OCI-LY7 (cell line): ENCODE measurements around the gene TRAF2. TPM values are rescaled to one million over a fixed set of nuclear protein-coding genes. Genes with fewer than 3 reads are reported as not detected.

Experiments
- BruUV-seq: library from RNA; stranded (reverse); fragments of 400-500 nt; replicated peaks from 2 replicates; lab custom pipeline; 2021; lab: Mats Ljungman, UMichigan
- CTCF ChIA-PET: fragments of 300-600 bp; sonication (Branson Sonifier 250); formaldehyde crosslinking; loops from one replicate; lab custom pipeline; 2022; ENCODE audit warnings: antibody characterized with exemption; ENCODE audit not compliant: unreplicated experiment; lab: Charles Lee
- POLR2A ChIA-PET: fragments of 300-600 bp; sonication (Branson Sonifier 250); formaldehyde crosslinking; loops from one replicate; lab custom pipeline; 2022; ENCODE audit warnings: antibody characterized with exemption; lab: Charles Lee
- DNase-seq: peaks from one replicate; pipeline ENCODE4 v3.0.0-alpha.2; 2015; ENCODE audit warnings: low spot score
- H2AFZ ChIP-seq: fragments of 200-600 bp; sonication (generic), shearing (Covaris generic); 2 replicates; pipeline ENCODE4 v1.6.1; 2014; ENCODE audit warnings: mild to moderate bottlenecking, antibody characterized with exemption, low read length, moderate library complexity
- H3K27ac ChIP-seq: fragments of 200-600 bp; sonication (generic); 2 replicates; pipeline ENCODE4 v1.5.1; 2014; ENCODE audit warnings: mixed run types, low read depth, mild to moderate bottlenecking, moderate library complexity, low read length, inconsistent platforms; ENCODE audit not compliant: poor library complexity, severe bottlenecking
- H3K36me3 ChIP-seq: fragments of 200-600 bp; sonication (generic); 2 replicates; pipeline ENCODE4 v1.6.1; 2014; ENCODE audit warnings: mild to moderate bottlenecking, antibody characterized with exemption, low read length, moderate library complexity, mixed read lengths; ENCODE audit not compliant: insufficient read depth
- H3K4me1 ChIP-seq: fragments of 200-600 bp; sonication (generic); 2 replicates; pipeline ENCODE4 v1.5.1; 2014; ENCODE audit warnings: mild to moderate bottlenecking, low read length; ENCODE audit not compliant: insufficient read depth, poor library complexity, severe bottlenecking
- H3K4me2 ChIP-seq: fragments of 200-600 bp; sonication (generic); 2 replicates; pipeline ENCODE4 v1.6.1; 2014; ENCODE audit warnings: mild to moderate bottlenecking, low read length
- H3K4me3 ChIP-seq: fragments of 200-600 bp; sonication (generic); 2 replicates; pipeline ENCODE4 v1.5.1; 2014; ENCODE audit warnings: mild to moderate bottlenecking, low read depth, low read length; ENCODE audit not compliant: poor library complexity, severe bottlenecking
- H3K79me2 ChIP-seq: fragments of 200-600 bp; sonication (generic); 2 replicates; pipeline ENCODE4 v1.6.1; 2016; ENCODE audit warnings: low read depth, mild to moderate bottlenecking, low read length, moderate library complexity, mixed read lengths; ENCODE audit not compliant: insufficient read depth
- H3K9me2 ChIP-seq: fragments of 200-600 bp; sonication (generic); 2 replicates; pipeline ENCODE4 v1.6.1; 2016; ENCODE audit warnings: mild to moderate bottlenecking, low read length, mixed read lengths; ENCODE audit not compliant: insufficient read depth
- H3K9me3 ChIP-seq: fragments of 200-600 bp; sonication (generic); 2 replicates; pipeline ENCODE4 v1.6.1; 2014; ENCODE audit warnings: mild to moderate bottlenecking, mixed run types, low read length, mixed read lengths
- H4K20me1 ChIP-seq: fragments of 200-600 bp; sonication (generic); 2 replicates; pipeline ENCODE4 v1.6.1; 2014; ENCODE audit warnings: mild to moderate bottlenecking, antibody characterized with exemption, low read length, moderate library complexity, mixed read lengths; ENCODE audit not compliant: insufficient read depth
- CTCF ChIP-seq: fragments of 200-600 bp; sonication (generic); conservative IDR thresholded peaks from 2 replicates; pipeline ENCODE4 v1.5.1; 2014; ENCODE audit warnings: mild to moderate bottlenecking, antibody characterized with exemption, low read length, moderate library complexity, mixed read lengths
- EZH2phosphoT487 ChIP-seq: fragments of 200-600 bp; sonication (generic); IDR thresholded peaks from 2 replicates; pipeline ENCODE4 v1.6.1; 2018; ENCODE audit warnings: low read depth, borderline replicate concordance, mild to moderate bottlenecking, mixed run types, antibody characterized with exemption, low read length, moderate library complexity, mixed read lengths
- intact Hi-C: fragments of 100-400 bp; cut with micrococcal nuclease; formaldehyde crosslinking; loops from one replicate; pipeline ENCODE4 v1.10.0; 2022; ENCODE audit not compliant: unreplicated experiment
- total RNA-seq, 2 experiments: library from RNA; depleted of rRNA in 1 of 2; stranded (reverse); fragments of >200 nt in 1 of 2; shearing (Covaris generic) in 1 of 2; gene quantifications; 2 replicates each; pipeline ENCODE4 v1.2.3, GENCODE V29; 2014 to 2022

The TRAF2 gene
- total RNA-seq, 2 experiments from 2014 or later = 31.4 to 40.5 TPM

- no peaks in the 10 kb centered on the region for H3K9me3 ChIP-seq
- peaks cover 77% of the 10 kb centered on the region for H3K36me3 ChIP-seq
- no peak overlapping the region for H3K4me3 ChIP-seq
- no peaks in the 10 kb centered on the region for H3K79me2 ChIP-seq
- ChIA-PET CTCF (no interaction called here), POLR2A (no interaction called here)
- TF ChIP-seq EZH2phosphoT487 (no peak), CTCF (no peak)
- no peaks in the 10 kb centered on the region for H4K20me1 ChIP-seq
- no peak overlapping the region for H3K27ac ChIP-seq
- no peaks in the 10 kb centered on the region for H3K4me1 ChIP-seq
- BruUV-seq = no TSS peak
- H3K4me2 ChIP-seq = no peak overlapping the region
- intact Hi-C loops = no loop called here
- no peak overlapping the region for H2AFZ ChIP-seq
- DNase-seq = no peak
- H3K9me2 ChIP-seq = no peaks in the 10 kb centered on the region
These were observed 29.5 kb downstream of the TRAF2 start for GRCh38 chr9:136915632-136916329.

DNA sequence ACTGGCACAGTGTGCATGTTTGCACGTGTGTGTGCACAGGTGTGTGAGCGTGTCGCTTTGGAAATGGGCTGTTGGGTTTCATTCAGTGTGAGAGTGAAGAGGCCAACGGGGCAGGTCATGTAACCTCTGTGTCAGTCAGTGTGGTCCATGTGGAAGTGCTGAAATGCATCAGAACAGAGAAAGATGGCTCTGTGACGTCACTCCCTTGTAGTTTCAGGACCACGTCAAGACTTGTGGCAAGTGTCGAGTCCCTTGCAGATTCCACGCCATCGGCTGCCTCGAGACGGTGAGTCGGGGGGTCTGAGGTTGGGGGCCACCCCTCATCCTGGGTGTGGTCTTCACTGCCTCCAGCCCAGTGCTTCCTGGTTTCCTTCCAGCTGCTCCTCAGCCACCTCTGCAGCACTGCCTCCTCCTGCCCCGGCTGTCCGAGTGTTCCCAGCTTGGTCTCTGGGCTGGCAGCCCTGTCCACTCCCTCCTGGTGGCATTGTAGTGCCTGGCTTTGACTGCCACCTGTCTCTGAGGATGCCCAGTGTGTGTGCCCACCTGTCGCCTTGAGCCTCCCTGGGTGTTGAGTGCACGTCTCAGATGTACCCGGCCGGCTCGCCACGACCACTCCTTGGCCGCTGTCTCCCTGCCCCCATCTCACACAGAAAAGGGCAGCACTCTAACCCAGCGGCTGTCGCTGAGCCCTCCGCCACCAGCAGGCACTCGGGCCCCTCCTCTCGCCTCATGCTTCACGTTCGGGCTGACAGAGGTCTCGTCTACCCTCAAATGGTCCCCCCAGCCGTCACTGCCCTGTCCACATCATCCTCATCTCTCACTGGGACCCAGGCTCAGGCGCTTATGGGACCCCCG, 30.2 kb downstream of the TRAF2 start:
- intact Hi-C loops = no loop called here
- H3K9me3 ChIP-seq = no peaks in the 10 kb centered on the region
- no peak for DNase-seq
- POLR2A ChIA-PET = no interaction called here
- no peaks in the 10 kb centered on the region for H3K9me2 ChIP-seq
- TF ChIP-seq CTCF (no peak), EZH2phosphoT487 (no peak)
- peaks cover 79% of the 10 kb centered on the region for H3K36me3 ChIP-seq
- no peaks in the 10 kb centered on the region for H3K79me2 ChIP-seq
- CTCF ChIA-PET = no interaction called here
- no peak overlapping the region for H3K4me3 ChIP-seq
- H3K4me2 ChIP-seq = no peak overlapping the region
- no peaks in the 10 kb centered on the region for H3K4me1 ChIP-seq
- no peak overlapping the region for H2AFZ ChIP-seq
- BruUV-seq = no TSS peak
- no peaks in the 10 kb centered on the region for H4K20me1 ChIP-seq
- no peak overlapping the region for H3K27ac ChIP-seq
